ENCODE results near the gene GSK3B. TPM values are rescaled to one million over a fixed set of nuclear protein-coding genes. Genes with fewer than 3 reads are reported as not detected.

The GSK3B gene
- total and polyA plus RNA-seq, 2 donors (not counting 3 experiments of a cell fraction or from before 2014, with no cell fraction given), result 22.1 to 50.1 TPM

DNA sequence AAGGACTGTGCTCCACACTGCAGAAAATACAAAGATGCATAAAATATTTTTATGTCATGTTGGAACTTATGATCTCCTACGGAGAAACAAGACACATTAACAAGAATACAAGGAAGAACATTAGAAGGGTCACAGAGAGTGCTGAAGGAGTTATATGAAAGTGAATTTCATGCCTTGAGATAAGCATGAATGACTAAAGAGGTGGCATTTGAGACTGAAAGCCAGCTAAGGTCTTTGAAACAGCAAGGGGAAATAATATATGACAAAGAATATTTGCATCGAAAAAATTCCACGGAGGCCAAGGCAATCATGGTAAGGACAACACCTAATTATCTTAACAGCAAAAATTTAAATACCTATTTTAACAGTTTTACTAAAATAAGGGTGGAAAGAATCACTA, 12.5 kb downstream of the GSK3B start:
- H3K4me3 ChIP-seq (replicated peaks in 1 of 3; ENCODE audit: insufficient read depth in 1 of 3, low read depth in 1 of 3, low read length in 3 of 3), result no peak overlapping the region
- ChIA-PET CTCF (interaction anchor here (1.0 to 2.3 kb wide), 5 partner anchors 10 to 190 kb away, joined by 3 to 6 read pairs (median 3); no protein-coding TSS in a partner anchor), POLR2A (no interaction called here)
- TF ChIP-seq EZH2 (IDR thresholded peaks at IDR 0.05; ENCODE audit: borderline replicate concordance, low read depth, low read length, severe bottlenecking) (no peak), MYC (IDR thresholded peaks at IDR 0.05; ENCODE audit: low read depth, low read length) (no peak), FOS (IDR thresholded peaks at IDR 0.05; ENCODE audit: borderline replicate concordance, insufficient read depth, low read length) (no peak), POLR2A (IDR thresholded peaks at IDR 0.05; ENCODE audit: low read depth, low read length) (no peak), GATA2 (IDR thresholded peaks at IDR 0.05; ENCODE audit: insufficient read depth, insufficient read length, low read depth, low read length) (no peak), POLR2AphosphoS5 (IDR thresholded peaks at IDR 0.05; ENCODE audit: insufficient read depth, low read depth, low read length) (no peak), JUN (IDR thresholded peaks at IDR 0.05; ENCODE audit: borderline replicate concordance, insufficient read depth, insufficient read length, low read depth) (no peak)
- TF ChIP-seq, protein P1, sequence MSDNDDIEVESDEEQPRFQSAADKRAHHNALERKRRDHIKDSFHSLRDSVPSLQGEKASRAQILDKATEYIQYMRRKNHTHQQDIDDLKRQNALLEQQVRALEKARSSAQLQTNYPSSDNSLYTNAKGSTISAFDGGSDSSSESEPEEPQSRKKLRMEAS (IDR thresholded peaks at IDR 0.05; ENCODE audit: insufficient read depth, insufficient read length), result no peak
- TF ChIP-seq, protein P2, sequence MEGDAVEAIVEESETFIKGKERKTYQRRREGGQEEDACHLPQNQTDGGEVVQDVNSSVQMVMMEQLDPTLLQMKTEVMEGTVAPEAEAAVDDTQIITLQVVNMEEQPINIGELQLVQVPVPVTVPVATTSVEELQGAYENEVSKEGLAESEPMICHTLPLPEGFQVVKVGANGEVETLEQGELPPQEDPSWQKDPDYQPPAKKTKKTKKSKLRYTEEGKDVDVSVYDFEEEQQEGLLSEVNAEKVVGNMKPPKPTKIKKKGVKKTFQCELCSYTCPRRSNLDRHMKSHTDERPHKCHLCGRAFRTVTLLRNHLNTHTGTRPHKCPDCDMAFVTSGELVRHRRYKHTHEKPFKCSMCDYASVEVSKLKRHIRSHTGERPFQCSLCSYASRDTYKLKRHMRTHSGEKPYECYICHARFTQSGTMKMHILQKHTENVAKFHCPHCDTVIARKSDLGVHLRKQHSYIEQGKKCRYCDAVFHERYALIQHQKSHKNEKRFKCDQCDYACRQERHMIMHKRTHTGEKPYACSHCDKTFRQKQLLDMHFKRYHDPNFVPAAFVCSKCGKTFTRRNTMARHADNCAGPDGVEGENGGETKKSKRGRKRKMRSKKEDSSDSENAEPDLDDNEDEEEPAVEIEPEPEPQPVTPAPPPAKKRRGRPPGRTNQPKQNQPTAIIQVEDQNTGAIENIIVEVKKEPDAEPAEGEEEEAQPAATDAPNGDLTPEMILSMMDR (IDR thresholded peaks at IDR 0.05; ENCODE audit: extremely low read depth in 1 of 2, insufficient read depth in 1 of 2, low read depth in 1 of 2, low read length in 2 of 2), result no peak
- dilution Hi-C loops (cut with MboI; ENCODE audit: extremely low pct_ligation_motif_present, low sequenced_read_pairs), result no loop called here
- no peaks in the 10 kb centered on the region for H3K9me3 ChIP-seq (replicated peaks; ENCODE audit: control insufficient read depth, insufficient read depth, low read length)
- H3K9ac ChIP-seq (replicated peaks; ENCODE audit: extremely low read depth, insufficient read depth, low read length), result no peak overlapping the region
- DNase-seq (ENCODE audit: low read depth, low spot score), result no peak
- FAIRE-seq, result no peak
- H3K4me1 ChIP-seq (ENCODE audit: control insufficient read depth, extremely low read depth, insufficient read depth, low read length), result no peaks in the 10 kb centered on the region
- peaks cover 97% of the 10 kb centered on the region for H3K79me2 ChIP-seq (ENCODE audit: control insufficient read depth, insufficient read depth, low read length)
- H3K27ac ChIP-seq (ENCODE audit: insufficient read depth, low read depth, low read length), result no peak overlapping the region
- peaks cover 8% of the 10 kb centered on the region for H3K9me1 ChIP-seq (replicated peaks; ENCODE audit: control insufficient read depth, extremely low read depth, insufficient read depth, low read length)
- intact Hi-C loops (cut with micrococcal nuclease), result no loop called here
- no TSS peak for BruUV-seq (replicated peaks)
- H4K20me1 ChIP-seq (replicated peaks; ENCODE audit: control insufficient read depth, extremely low read depth, insufficient read depth, low read length), result peaks cover 24% of the 10 kb centered on the region
- no peaks in the 10 kb centered on the region for H3K36me3 ChIP-seq (ENCODE audit: control insufficient read depth in 2 of 2, extremely low read depth in 1 of 2, insufficient read depth in 2 of 2, low read length in 2 of 2)
- H3K27me3 ChIP-seq (ENCODE audit: control insufficient read depth in 2 of 2, insufficient read depth in 2 of 2, low read length in 2 of 2), result no peaks in the 10 kb centered on the region
- no peak overlapping the region for H2AFZ ChIP-seq (ENCODE audit: low read depth, low read length)
- no peak overlapping the region for H3K4me2 ChIP-seq (ENCODE audit: insufficient read depth, low read length)
